ENCODE results near the gene D2HGDH.
A peak's percentile ranks its signal among the peaks of the same experiment; 100 is the strongest.
"Not testable (repeated sequence)": the region's sequence is repeated elsewhere in the genome, so short reads cannot be mapped to it uniquely, and the experiment has no call there.

D2HGDH gene

GRCh38 chr2:241751152-241751551 is 16.7 kb downstream of the D2HGDH start:
- no peak for DNase-seq

- no peak for DNase-seq
These were observed 17.3 kb downstream of the D2HGDH start for GRCh38 chr2:241751776-241752175.

- DNase-seq: no peak
These were observed 17.8 kb downstream of the D2HGDH start for GRCh38 chr2:241752253-241752652.

- no peak for DNase-seq
These were observed 18.4 kb downstream of the D2HGDH start for GRCh38 chr2:241752689-241753276.

GRCh38 chr2:241753493-241753892 is 19.1 kb downstream of the D2HGDH start:
- no peak for DNase-seq

GRCh38 chr2:241754042-241754441 is 19.6 kb downstream of the D2HGDH start:
- DNase-seq: no peak

GRCh38 chr2:241755166-241755565 is 20.7 kb downstream of the D2HGDH start:
- no peak for DNase-seq

DNA sequence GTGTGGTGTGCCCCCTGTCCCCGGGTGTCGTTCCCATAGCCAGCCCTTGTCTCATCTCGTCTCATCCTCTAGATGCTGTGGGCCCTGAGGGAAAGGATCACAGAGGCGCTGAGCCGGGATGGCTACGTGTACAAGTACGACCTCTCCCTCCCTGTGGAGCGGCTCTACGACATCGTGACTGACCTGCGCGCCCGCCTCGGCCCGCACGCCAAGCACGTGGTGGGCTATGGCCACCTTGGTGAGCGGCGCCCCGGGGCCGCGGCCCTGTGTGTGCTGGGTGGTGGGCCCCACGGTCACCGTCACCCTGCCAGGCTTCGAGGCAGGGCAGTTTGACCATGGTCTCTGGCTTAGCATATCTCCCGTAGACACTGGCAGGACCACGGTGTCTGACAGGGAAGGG is 21.3 kb downstream of the D2HGDH start:
- DNase-seq: no peak

DNA sequence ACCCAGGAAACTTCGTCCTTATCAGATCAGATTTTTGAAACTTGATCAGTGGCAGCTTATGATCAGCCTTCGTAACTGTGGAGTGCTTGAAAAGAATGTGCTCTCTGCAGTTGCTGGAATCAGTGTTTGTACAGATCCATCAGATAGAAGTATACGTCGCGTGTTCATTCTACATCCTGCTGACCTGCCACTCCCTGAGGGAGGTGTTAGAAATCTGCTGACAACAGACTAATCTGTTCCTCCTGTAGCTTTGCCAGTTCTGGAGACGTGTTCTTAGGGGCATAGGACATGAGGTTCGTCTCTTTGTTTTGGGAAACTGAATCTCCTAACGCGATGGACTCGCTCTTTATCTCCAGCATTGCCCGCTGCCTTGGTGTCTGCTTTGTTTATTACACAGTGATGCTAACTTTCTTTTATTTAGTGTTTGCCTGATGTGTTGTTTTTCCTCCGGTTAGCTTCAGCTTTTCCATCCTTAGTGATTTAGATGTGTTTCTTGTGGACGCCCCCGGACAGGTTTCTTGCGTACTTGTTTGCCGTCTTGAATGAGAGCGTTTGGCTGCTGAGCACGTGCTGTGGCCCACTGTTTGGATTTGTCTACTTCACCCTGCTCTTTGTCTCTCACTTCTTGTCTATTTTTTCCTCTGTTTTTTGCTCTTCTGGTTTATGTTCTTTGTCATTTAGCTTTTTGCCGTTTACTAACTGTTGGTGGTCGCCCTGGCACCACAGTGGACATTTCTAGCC is 24.8 kb downstream of the D2HGDH start:
- DNase-seq: no peak

GRCh38 chr2:241759893-241760292 is 25.5 kb downstream of the D2HGDH start:
- not testable (repeated sequence) for DNase-seq

- DNase-seq: no peak
These were observed 25.9 kb downstream of the D2HGDH start for GRCh38 chr2:241760301-241760771.

GRCh38 chr2:241762321-241762932 is 28.0 kb downstream of the D2HGDH start:
- no peak for DNase-seq

DNA sequence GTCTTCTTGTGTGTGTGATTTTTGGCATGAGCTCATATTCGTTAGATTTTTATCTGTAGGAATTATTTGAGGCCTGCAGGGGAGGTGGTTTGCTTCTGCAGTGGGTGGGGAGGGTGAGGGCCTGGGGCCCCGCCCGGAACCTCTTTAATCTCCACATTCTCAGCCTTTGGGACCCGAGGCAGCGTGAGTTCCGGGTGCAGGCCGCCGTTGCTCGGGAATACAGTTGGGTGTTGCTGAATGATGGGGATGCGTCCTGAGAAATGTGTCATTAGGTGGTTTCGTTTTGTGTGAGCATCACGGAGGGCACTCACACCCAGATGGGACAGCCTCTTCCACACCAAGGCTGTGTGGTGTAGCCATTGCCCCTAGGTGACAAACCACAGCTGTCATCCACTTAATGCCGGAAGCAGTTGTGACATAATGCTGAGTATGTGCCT is 28.5 kb downstream of the D2HGDH start:
- DNase-seq: peak; percentile 70

DNA sequence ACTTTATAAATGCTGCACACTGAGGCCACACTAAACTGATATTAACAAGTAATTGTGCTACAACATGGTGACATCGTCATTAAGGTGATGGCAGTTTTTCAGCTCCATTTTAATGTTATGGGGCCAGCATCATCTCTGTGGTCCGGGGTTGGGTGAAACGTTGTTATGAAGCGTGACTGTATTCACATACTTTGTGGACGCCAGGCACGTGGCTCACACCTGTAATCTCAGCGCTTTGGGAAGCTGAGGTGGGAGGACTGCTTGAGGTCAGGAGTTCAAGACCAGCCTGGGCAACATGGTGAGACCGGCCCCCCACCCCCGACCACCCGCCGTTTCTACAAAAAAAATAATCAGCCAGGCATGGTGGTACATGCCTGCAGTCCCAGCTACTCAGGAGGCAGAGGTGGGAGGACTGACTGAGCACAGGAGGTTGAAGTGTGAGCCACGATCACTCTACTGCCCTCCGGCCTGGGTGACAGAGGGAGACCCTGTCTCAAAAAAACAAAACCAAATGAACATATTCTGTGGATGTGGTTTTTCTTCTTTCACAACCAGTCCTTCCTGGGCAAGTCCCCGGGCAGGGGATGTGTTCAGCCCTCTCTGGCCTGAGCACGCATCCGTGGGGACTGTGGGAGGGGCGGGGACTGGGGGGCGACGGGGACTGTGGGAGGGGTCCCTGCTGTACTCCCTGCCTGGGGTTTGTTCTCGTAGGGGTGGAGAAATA is 29.3 kb downstream of the D2HGDH start:
- DNase-seq: peak; percentile 13

GRCh38 chr2:241764275-241765241 is 30.1 kb downstream of the D2HGDH start:
- DNase-seq: no peak

- DNase-seq: no peak
These were observed 33.2 kb downstream of the D2HGDH start for GRCh38 chr2:241767464-241768250.

- DNase-seq: no peak
These were observed 33.9 kb downstream of the D2HGDH start for GRCh38 chr2:241768251-241768711.

DNA sequence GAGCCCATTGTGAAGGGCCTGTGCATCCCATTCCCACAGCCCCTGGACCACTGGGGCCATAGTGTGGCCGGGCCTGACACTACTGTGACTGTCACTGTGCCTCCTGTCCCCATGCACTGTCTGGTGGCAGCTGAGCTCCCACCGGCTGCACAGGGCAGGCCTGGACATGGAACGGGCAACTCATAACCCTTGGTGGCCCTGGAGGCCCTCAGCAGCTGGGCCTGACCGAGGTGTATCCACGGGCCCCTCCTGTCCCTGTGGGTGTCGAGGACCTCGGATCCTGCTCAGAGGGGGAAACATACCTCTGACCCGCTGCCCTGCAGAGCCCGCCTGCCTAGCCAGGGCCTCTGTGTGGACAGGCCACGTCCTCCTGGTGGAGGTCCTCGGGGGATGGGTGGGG is 34.4 kb downstream of the D2HGDH start:
- DNase-seq: no peak

DNA sequence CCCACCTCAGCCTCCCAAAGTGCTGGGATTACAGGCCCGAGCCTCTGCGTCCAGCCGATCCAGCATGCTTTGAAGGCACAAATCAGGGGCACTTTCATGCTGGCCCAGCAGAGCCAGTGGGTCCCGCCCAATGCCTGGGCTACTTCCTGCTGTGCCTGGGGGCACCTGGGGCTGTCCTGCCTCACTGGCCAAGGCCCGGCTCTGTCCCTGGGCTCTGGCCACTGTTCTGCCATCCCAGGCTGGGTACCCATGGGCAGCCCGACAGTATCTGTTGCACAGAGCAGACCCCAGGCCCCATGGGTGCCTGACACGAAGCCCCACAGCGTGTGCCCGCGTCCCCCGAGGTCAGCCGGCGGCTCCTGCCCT is 35.4 kb downstream of the D2HGDH start:
- DNase-seq: no peak

DNA sequence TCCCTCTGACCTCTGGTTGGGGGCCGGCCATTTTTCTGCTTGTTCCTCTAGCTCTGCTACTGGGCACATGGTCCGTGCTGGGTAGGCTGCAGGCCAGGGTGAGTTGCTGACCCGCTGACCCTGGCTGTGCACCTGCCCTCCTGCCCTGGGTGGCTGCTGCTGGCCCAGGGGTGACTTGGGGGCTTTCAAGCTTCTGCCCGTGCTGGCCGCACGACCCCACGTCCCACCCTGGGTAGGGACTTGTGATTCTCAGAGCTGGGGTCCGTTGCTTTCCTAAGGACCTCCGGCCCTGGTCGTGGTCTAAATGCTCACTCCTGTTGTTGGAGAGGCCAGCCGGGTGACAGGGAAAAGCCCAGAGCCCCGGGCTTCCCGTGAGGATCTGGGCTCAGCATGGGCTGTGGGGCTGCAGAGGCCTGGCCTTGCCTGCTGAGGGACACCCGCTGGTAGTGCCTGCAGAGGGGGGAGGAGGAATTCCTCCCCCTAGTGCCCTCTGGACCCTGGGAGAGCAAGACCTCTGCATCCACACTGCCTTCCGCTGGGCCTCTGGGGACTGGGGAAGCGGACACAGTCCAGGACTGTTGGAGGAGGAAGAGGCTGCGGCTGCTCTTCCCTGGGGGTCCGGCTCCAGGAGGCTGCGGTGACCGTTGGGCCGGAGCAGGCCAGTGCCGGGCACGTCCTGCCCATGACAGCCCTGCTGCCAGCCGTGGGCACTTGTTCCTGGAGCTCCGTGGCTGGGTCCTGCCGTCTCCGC is 35.9 kb downstream of the D2HGDH start:
- DNase-seq: no peak

DNA sequence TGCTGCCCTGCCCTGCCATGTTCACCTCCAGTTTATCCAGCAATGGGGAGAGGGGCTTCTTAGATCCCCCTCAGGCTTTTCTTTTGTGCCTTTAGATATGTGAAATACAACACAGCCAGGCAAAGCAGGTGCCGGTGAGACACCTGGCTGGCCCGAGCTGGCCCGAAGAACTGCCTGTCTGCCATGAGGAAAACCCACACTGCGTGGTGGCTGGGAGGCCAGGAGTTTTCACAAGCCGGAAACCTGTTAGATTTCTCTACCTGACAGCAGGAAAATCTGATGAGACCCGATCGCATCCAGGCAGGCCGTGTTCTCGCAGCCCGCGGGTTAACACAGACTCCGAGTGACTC is 36.5 kb downstream of the D2HGDH start:
- DNase-seq: no peak
